Thyroid gland (tissue), 4 donors: ENCODE data around the gene CCHCR1. TPM values are rescaled to one million over a fixed set of nuclear protein-coding genes. Genes with fewer than 3 reads are reported as not detected.

Source experiments
- DNase-seq, 2 donors: peaks; one replicate each; pipeline ENCODE4 v3.0.0-alpha.2; 2019
- H3K27ac ChIP-seq, 3 donors: fragments of 200-600 bp; sonication (generic); 1 replicate in 2 of 3; 2 replicates in 1 of 3; pipeline ENCODE4 v1.5.1; 2016 to 2019; ENCODE audit warnings: mild to moderate bottlenecking in 1 of 3, moderate library complexity in 1 of 3
- H3K27me3 ChIP-seq: fragments of 200-600 bp; sonication (generic); one replicate; pipeline ENCODE4 v1.5.1; 2019
- H3K36me3 ChIP-seq, 2 donors: fragments of 200-600 bp; sonication (generic); one replicate each; pipeline ENCODE4 v1.5.1; 2016 to 2019
- H3K4me1 ChIP-seq, 2 donors: fragments of 200-600 bp; sonication (generic); one replicate each; pipeline ENCODE4 v1.5.1; 2017 to 2019
- H3K4me3 ChIP-seq, 3 donors: fragments of 200-600 bp; sonication (generic); replicated peaks in 1 of 3; 1 replicate in 2 of 3; 2 replicates in 1 of 3; pipeline ENCODE4 v1.5.1; 2016; ENCODE audit warnings: mild to moderate bottlenecking in 1 of 3
- H3K9me3 ChIP-seq: fragments of 200-600 bp; sonication (generic); one replicate; pipeline ENCODE4 v1.5.1; 2017
- POLR2A ChIP-seq, 2 donors: fragments of 450-650 bp; IDR thresholded peaks; one replicate each; pipeline ENCODE4 v1.6.1; 2017; ENCODE audit warnings: antibody characterized with exemption in 2 of 2, mild to moderate bottlenecking in 2 of 2, moderate library complexity in 1 of 2
- WGBS, 2 donors: methylation state at CpG; one replicate each; pipeline ENCODE4 v1.1.5; 2017; 5-methylcytosine and 5-hydroxymethylcytosine counted together
- intact Hi-C: fragments of 100-400 bp; cut with DNase I; formaldehyde crosslinking; loops from one replicate; pipeline ENCODE4 v1.15.1; 2023
- total RNA-seq, 4 donors: library from RNA; depleted of rRNA; stranded (reverse); fragments of >200 nt; gene quantifications; one replicate each; pipeline ENCODE4 v1.2.3, GENCODE V29; 2016
- TF ChIP-seq, protein P1 (sequence below), 6 experiments: fragments of 200-600 bp in 3 of 6; fragments of 450-650 bp in 3 of 6; sonication (generic) in 3 of 6; IDR thresholded peaks; one replicate each; pipeline ENCODE4 v1.5.1; 2016 to 2019; ENCODE audit warnings: antibody characterized with exemption in 6 of 6, mild to moderate bottlenecking in 2 of 6, inconsistent platforms in 1 of 6, moderate library complexity in 1 of 6

Gene CCHCR1
- total RNA-seq, 4 donors from 2014 or later, result 15.8 to 20.0 (median 17.0) TPM

DNA sequence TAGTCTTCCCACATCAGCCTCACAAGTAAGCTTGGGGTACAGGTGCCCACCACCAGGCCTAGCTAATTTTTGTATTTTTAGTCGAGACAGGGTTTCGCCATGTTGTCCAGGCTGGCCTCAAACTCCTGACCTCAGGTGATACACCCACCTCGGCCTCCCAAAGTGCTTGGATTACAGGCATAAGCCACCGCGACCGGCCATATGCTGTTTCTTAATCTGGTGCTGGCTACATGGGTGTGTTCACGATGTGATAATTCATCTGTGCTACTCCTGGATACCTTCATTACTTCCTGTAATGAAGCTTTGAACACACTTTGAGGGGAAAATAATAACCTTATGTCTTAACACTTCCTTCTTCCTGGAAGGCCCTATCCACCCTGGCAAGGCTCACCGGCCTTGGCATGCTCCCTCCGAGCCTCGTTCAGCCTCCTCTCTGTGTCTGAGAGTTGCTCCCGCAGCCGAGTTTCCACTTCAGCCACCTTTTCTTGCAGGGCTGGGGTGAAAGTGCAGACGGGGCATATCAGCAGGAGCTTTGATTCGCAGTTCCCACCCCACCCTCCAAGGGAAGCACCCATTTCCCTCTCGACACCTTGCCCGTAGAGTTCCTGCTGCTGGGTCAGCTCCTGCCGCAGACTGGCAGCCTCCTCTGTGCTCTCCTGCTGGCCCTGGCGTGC is 13.2 kb downstream of the CCHCR1 start:
- intact Hi-C loops, result no loop called here

DNA sequence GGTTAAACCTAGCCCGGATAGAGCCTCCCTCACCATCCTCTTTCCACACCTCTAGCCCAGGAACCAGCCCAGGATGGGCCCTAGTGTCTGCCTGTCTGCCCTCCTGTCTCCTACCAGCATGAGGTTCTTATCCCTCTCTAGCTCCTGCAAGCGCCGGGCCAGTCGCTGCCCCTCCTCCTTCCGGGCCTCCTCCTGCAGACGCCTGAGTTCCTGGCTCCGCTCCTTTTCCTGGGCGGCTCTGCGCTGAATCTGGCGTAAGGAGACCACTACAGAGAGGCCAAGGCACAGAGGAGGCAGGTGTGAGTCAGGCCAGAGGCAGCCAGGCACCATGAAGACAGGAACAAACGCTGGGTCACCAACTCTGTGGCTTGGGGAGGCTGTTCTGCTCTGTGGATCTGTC is 14.5 kb downstream of the CCHCR1 start:
- H3K4me1 ChIP-seq, result no peaks in the 10 kb centered on the region
- no peaks in the 10 kb centered on the region for H3K27me3 ChIP-seq
- no peak for DNase-seq
- peaks cover 0 to 7% of the 10 kb centered on the region in 2 donors for H3K36me3 ChIP-seq
- H3K4me3 ChIP-seq, result no peak overlapping the region
- intact Hi-C loops, result no loop called here
- no peak overlapping the region for H3K27ac ChIP-seq
- no peaks in the 10 kb centered on the region for H3K9me3 ChIP-seq
- 48 to 66% methylated on average over 10 to 11 of the region's 11 CpGs for WGBS, 2 donors
- TF ChIP-seq, protein P1, sequence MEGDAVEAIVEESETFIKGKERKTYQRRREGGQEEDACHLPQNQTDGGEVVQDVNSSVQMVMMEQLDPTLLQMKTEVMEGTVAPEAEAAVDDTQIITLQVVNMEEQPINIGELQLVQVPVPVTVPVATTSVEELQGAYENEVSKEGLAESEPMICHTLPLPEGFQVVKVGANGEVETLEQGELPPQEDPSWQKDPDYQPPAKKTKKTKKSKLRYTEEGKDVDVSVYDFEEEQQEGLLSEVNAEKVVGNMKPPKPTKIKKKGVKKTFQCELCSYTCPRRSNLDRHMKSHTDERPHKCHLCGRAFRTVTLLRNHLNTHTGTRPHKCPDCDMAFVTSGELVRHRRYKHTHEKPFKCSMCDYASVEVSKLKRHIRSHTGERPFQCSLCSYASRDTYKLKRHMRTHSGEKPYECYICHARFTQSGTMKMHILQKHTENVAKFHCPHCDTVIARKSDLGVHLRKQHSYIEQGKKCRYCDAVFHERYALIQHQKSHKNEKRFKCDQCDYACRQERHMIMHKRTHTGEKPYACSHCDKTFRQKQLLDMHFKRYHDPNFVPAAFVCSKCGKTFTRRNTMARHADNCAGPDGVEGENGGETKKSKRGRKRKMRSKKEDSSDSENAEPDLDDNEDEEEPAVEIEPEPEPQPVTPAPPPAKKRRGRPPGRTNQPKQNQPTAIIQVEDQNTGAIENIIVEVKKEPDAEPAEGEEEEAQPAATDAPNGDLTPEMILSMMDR (IDR thresholded peaks at IDR 0.05), result no peak
- TF ChIP-seq POLR2A (IDR thresholded peaks at IDR 0.05), result no peak

More for the DNA sequence above, 13.2 kb downstream of the CCHCR1 start:
- WGBS, 2 donors, result 90 to 92% methylated on average over 18 of the region's 18 CpGs
- peaks cover under 1 to 7% of the 10 kb centered on the region in 2 donors for H3K36me3 ChIP-seq
- no peak overlapping the region for H3K27ac ChIP-seq
- no peak overlapping the region for H3K4me3 ChIP-seq
- DNase-seq, result no peak
- no peaks in the 10 kb centered on the region for H3K27me3 ChIP-seq
- no peaks in the 10 kb centered on the region for H3K9me3 ChIP-seq
- H3K4me1 ChIP-seq, result no peaks in the 10 kb centered on the region
- TF ChIP-seq, protein P1 (IDR thresholded peaks at IDR 0.05), result no peak
- TF ChIP-seq POLR2A (IDR thresholded peaks at IDR 0.05), result no peak

DNA sequence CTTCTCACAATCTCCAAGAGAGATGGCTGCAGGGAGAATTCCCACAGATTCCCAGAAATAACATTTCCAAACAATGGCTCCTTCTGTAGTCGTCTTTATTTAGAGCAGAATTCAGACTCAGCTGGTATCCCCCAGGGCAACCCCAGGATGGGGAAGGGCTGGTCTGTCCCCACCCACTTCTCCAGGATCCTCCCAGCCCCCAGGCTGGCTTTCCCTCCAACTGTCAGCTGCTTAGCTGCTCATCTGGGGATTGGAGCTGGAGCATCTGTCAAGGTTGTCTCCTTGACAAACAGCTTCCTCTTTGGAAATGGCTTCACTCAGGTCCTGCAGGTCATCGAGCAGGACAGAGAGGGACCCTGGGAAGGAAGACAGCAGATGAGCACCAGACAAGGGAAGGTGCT is 15.2 kb downstream of the CCHCR1 start:
- intact Hi-C loops, result no loop called here
- H3K4me1 ChIP-seq, result peaks cover 0 to 5% of the 10 kb centered on the region in 2 donors
- H3K36me3 ChIP-seq, result peaks cover 0 to 7% of the 10 kb centered on the region in 2 donors
- TF ChIP-seq POLR2A (IDR thresholded peaks at IDR 0.05), result no peak
- TF ChIP-seq, protein P1 (IDR thresholded peaks at IDR 0.05), result no peak
- H3K4me3 ChIP-seq, result no peak overlapping the region
- H3K27ac ChIP-seq, result no peak overlapping the region
- 64 to 66% methylated on average over 2 of the region's 2 CpGs for WGBS, 2 donors
- DNase-seq, result no peak
- H3K27me3 ChIP-seq, result no peaks in the 10 kb centered on the region
- no peaks in the 10 kb centered on the region for H3K9me3 ChIP-seq

DNA sequence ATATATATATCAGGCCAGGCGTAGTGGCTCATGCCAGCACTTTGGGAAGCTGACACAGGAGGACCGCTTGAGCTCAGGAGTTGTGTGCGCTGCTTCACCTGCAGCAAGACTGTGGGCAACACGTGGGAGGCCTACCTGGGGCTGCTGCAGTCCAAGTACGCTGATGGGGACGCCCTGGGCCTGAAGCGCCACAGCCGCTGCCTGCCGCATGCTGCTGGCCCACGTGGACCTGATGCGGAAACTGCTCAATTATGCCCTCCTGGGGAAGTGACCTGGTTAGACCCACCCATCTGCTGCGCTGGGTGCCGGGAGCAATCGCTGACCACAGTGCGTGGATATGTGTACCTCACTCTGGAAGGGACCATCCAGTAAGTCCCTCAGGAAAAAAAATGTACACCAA is 17.0 kb downstream of the CCHCR1 start:
- H3K9me3 ChIP-seq, result no peaks in the 10 kb centered on the region
- TF ChIP-seq POLR2A (IDR thresholded peaks at IDR 0.05), result no peak
- TF ChIP-seq, protein P1 (IDR thresholded peaks at IDR 0.05), result no peak
- H3K4me1 ChIP-seq, result peaks cover 0 to 5% of the 10 kb centered on the region in 2 donors
- no peak overlapping the region for H3K27ac ChIP-seq
- 80 to 91% methylated on average over 9 to 15 of the region's 15 CpGs for WGBS, 2 donors
- no peak overlapping the region for H3K4me3 ChIP-seq
- intact Hi-C loops, result no loop called here
- peaks cover 0 to 7% of the 10 kb centered on the region in 2 donors for H3K36me3 ChIP-seq
- no peaks in the 10 kb centered on the region for H3K27me3 ChIP-seq
- DNase-seq, result no peak

GRCh38 chr6:31139599-31139998 is 18.0 kb downstream of the CCHCR1 start:
- Histone ChIP-seq H3K27me3 (no peaks in the 10 kb centered on the region), H3K27ac (no peak overlapping the region), H3K36me3 (peaks cover 0 to 4% of the 10 kb centered on the region in 2 donors), H3K9me3 (no peaks in the 10 kb centered on the region), H3K4me1 (peaks cover 0 to 5% of the 10 kb centered on the region in 2 donors), H3K4me3 (no peak overlapping the region)
- TF ChIP-seq POLR2A (IDR thresholded peaks at IDR 0.05), result no peak
- TF ChIP-seq, protein P1 (IDR thresholded peaks at IDR 0.05), result no peak
- DNase-seq, result no peak
- intact Hi-C loops, result loop anchor here (2.0 to 5.0 kb wide), 2 partner anchors 53 to 227 kb away; no protein-coding TSS in a partner anchor
- 11 to 17% methylated on average over 4 of the region's 4 CpGs for WGBS, 2 donors
